Activated CD8-positive, alpha-beta T cell treated with anti-CD3 and anti-CD28 coated beads for 36 hours (primary cell): ENCODE results near the gene SMAD5. TPM values are rescaled to one million over a fixed set of nuclear protein-coding genes. Genes with fewer than 3 reads are reported as not detected.

Experiments
- ATAC-seq: fragments of 200-7000 bp; cut with Tn5 transposase; one replicate; pipeline ENCODE4 v1.10.0; 2021; ENCODE audit warnings: mild to moderate bottlenecking, moderate library complexity
- CTCF ChIA-PET: fragments of 350-600 bp; sonication (Branson Sonifier 250); formaldehyde crosslinking; loops from one replicate; lab custom pipeline; 2021; ENCODE audit warnings: antibody characterized with exemption; lab: Charles Lee
- POLR2A ChIA-PET: fragments of 350-600 bp; sonication (Branson Sonifier 250); formaldehyde crosslinking; loops from one replicate; lab custom pipeline; 2021; ENCODE audit warnings: antibody characterized with exemption; lab: Charles Lee
- DNase-seq: peaks from one replicate; pipeline ENCODE4 v3.0.0-alpha.2; 2020
- H3K27ac Mint-ChIP-seq: one replicate; pipeline ENCODE4 v1.8.0; 2021; ENCODE audit warnings: mild to moderate bottlenecking, mixed read lengths
- H3K27me3 Mint-ChIP-seq: one replicate; pipeline ENCODE4 v1.8.0; 2021; ENCODE audit warnings: mixed read lengths
- H3K36me3 Mint-ChIP-seq: one replicate; pipeline ENCODE4 v1.8.0; 2021; ENCODE audit warnings: low read depth, mixed read lengths
- H3K4me1 Mint-ChIP-seq: one replicate; pipeline ENCODE4 v1.8.0; 2021; ENCODE audit warnings: low read depth, mixed read lengths
- H3K4me3 Mint-ChIP-seq: one replicate; pipeline ENCODE4 v1.8.0; 2021; ENCODE audit warnings: mild to moderate bottlenecking, moderate library complexity, mixed read lengths
- H3K9me3 Mint-ChIP-seq: one replicate; pipeline ENCODE4 v1.8.0; 2021; ENCODE audit warnings: mixed read lengths
- intact Hi-C: fragments of 100-400 bp; cut with micrococcal nuclease; formaldehyde crosslinking; loops from one replicate; pipeline ENCODE4 v1.10.0; 2022
- total RNA-seq, 2 experiments: library from RNA; stranded (reverse); gene quantifications; one replicate each; pipeline ENCODE4 v1.2.3, GENCODE V29; 2021
- TF ChIP-seq, protein P1 (sequence below): fragments of 200-600 bp; IDR thresholded peaks from one replicate; pipeline ENCODE4 v1.8.0; 2022; ENCODE audit warnings: antibody characterized with exemption, mild to moderate bottlenecking

Gene SMAD5
- total RNA-seq, 2 experiments from 2014 or later, result 12.4 to 12.5 TPM

DNA sequence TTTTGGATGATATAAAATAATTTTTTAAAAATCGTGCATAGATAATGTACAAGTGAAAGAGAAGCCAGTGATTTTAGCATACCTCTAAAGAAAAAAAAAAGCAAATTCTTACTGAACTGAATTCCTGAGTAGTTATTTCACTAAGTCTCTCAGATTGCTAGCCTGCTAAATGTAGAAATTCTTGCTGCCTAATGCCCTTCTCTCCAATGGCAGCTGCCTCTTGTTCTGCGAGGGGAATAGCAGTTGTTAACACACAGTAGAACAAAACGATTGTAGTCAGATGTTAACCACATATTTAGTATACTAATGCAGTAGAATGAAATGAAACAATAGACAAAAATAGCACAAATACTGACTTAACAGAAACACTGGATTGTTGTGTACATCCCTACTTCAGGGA lies 26.8 kb downstream of the SMAD5 start:
- ATAC-seq (no peak), DNase-seq (no peak)
- no peaks in the 10 kb centered on the region for H3K27me3 Mint-ChIP-seq
- no peaks in the 10 kb centered on the region for H3K9me3 Mint-ChIP-seq
- H3K4me3 Mint-ChIP-seq, result no peak overlapping the region
- TF ChIP-seq, protein P1, sequence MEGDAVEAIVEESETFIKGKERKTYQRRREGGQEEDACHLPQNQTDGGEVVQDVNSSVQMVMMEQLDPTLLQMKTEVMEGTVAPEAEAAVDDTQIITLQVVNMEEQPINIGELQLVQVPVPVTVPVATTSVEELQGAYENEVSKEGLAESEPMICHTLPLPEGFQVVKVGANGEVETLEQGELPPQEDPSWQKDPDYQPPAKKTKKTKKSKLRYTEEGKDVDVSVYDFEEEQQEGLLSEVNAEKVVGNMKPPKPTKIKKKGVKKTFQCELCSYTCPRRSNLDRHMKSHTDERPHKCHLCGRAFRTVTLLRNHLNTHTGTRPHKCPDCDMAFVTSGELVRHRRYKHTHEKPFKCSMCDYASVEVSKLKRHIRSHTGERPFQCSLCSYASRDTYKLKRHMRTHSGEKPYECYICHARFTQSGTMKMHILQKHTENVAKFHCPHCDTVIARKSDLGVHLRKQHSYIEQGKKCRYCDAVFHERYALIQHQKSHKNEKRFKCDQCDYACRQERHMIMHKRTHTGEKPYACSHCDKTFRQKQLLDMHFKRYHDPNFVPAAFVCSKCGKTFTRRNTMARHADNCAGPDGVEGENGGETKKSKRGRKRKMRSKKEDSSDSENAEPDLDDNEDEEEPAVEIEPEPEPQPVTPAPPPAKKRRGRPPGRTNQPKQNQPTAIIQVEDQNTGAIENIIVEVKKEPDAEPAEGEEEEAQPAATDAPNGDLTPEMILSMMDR, result no peak
- CTCF ChIA-PET, result no interaction called here
- intact Hi-C loops, result no loop called here
- peaks cover 29% of the 10 kb centered on the region for H3K36me3 Mint-ChIP-seq
- peaks cover 16% of the 10 kb centered on the region for H3K4me1 Mint-ChIP-seq
- POLR2A ChIA-PET, result no interaction called here
- no peak overlapping the region for H3K27ac Mint-ChIP-seq

DNA sequence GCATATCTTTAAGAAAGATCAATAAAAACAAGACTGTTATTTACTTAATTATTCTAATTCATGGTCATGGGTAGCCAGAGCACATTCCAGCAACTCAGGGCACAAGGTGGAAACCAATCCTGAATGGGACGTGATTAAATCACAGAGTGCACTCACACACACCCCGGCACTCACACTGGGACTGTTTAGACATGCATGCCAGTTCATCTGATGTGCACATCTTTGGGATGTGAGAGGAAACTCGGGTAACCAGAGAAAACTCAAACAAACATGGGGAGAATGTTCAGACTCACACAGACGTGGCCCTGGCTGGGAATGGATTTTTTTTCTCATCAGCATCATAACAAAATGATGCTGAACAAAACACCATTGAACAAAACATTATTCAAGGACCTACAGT lies 29.4 kb downstream of the SMAD5 start:
- intact Hi-C loops, result no loop called here
- H3K9me3 Mint-ChIP-seq, result no peaks in the 10 kb centered on the region
- H3K27ac Mint-ChIP-seq, result no peak overlapping the region
- no peak overlapping the region for H3K4me3 Mint-ChIP-seq
- DNase-seq, result no peak
- peaks cover 14% of the 10 kb centered on the region for H3K36me3 Mint-ChIP-seq
- TF ChIP-seq, protein P1, result no peak
- H3K27me3 Mint-ChIP-seq, result no peaks in the 10 kb centered on the region
- peaks cover 7% of the 10 kb centered on the region for H3K4me1 Mint-ChIP-seq
- ChIA-PET POLR2A (no interaction called here), CTCF (interaction anchor here (1.0 to 1.5 kb wide), 2 partner anchors 12 to 13 kb away, joined by 3 to 4 read pairs; no protein-coding TSS in a partner anchor)
- ATAC-seq, result no peak

DNA sequence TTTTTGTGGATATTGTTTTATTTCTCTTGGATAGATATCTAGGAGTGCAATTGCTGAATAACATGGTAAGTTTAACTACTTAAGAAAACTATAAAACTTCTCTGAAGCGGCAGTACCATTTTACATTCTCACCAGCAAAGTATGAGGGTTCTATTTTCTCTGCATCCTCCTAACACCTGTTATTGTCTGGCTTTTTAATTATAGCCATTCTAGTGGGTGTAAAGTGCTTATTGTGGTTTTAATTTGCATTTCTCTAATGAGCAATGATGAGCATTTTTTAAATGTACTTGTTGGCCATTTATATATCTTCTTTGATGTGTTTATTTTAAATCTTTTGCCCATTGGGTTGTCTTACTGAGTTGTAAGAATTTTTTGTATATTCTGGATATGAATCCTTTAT lies 31.6 kb downstream of the SMAD5 start:
- Mint-ChIP-seq H3K4me3 (no peak overlapping the region), H3K4me1 (peaks cover 7% of the 10 kb centered on the region), H3K9me3 (no peaks in the 10 kb centered on the region), H3K27ac (no peak overlapping the region), H3K27me3 (no peaks in the 10 kb centered on the region), H3K36me3 (peaks cover 12% of the 10 kb centered on the region)
- ChIA-PET CTCF (no interaction called here), POLR2A (no interaction called here)
- DNase-seq, result no peak
- TF ChIP-seq, protein P1, result no peak
- intact Hi-C loops, result no loop called here
- ATAC-seq, result no peak

DNA sequence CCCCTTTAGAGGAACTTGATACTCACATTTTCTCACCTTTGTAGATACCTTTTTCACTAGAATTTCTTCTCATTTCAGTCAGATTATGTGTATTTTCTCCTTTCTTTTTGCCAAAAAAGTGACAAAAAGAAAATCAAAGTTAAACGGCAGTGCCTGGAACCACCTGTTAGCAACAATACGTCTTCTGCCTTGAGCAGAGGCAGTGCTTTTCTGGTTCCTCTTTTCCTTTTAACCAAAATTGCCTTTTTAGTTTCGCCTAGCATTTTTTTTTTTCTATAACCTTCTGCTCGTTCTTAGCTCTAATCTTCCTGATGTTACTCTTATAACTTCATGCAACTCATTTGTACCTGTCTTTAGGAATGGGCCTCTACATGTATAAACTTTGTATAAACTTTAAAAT lies 34.3 kb downstream of the SMAD5 start:
- intact Hi-C loops, result no loop called here
- DNase-seq (no peak), ATAC-seq (no peak)
- Mint-ChIP-seq H3K4me1 (no peaks in the 10 kb centered on the region), H3K27me3 (no peaks in the 10 kb centered on the region), H3K36me3 (peaks cover 7% of the 10 kb centered on the region), H3K4me3 (no peak overlapping the region), H3K9me3 (no peaks in the 10 kb centered on the region), H3K27ac (no peak overlapping the region)
- ChIA-PET POLR2A (no interaction called here), CTCF (no interaction called here)
- TF ChIP-seq, protein P1, result no peak

DNA sequence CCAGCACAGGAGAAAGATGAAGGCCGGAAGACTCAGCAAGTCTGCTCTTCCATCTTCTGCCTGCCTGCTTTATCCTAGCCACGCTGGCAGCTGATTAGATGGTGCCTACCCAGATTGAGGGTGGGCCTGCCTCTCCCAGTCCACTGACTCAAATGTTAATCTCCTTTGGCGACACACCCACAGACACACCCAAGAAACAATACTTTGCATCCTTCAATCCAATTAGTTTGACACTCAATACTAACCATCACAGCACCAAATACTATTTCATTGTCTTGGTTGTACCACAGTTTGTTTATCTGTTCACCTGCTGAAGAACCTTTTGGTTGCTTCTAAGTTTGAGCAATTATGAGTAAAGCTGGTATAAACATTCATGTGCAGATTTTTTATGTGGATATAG lies 36.6 kb downstream of the SMAD5 start:
- no peak overlapping the region for H3K4me3 Mint-ChIP-seq
- H3K4me1 Mint-ChIP-seq, result no peaks in the 10 kb centered on the region
- CTCF ChIA-PET, result no interaction called here
- ATAC-seq (no peak), DNase-seq (no peak)
- H3K9me3 Mint-ChIP-seq, result no peaks in the 10 kb centered on the region
- no peak overlapping the region for H3K27ac Mint-ChIP-seq
- TF ChIP-seq, protein P1, result no peak
- no peaks in the 10 kb centered on the region for H3K27me3 Mint-ChIP-seq
- intact Hi-C loops, result no loop called here
- H3K36me3 Mint-ChIP-seq, result peaks cover 6% of the 10 kb centered on the region
- POLR2A ChIA-PET, result no interaction called here
